GM12801 (cell line): ENCODE results near the gene PPP1R27.

ENCODE experiments used
- TF ChIP-seq, protein P1 (sequence below): IDR thresholded peaks from one replicate; pipeline ENCODE4 v1.5.1; 2011; ENCODE audit warnings: control low read depth; ENCODE audit not compliant: insufficient read length; ENCODE audit errors: extremely low read depth

The PPP1R27 gene

DNA sequence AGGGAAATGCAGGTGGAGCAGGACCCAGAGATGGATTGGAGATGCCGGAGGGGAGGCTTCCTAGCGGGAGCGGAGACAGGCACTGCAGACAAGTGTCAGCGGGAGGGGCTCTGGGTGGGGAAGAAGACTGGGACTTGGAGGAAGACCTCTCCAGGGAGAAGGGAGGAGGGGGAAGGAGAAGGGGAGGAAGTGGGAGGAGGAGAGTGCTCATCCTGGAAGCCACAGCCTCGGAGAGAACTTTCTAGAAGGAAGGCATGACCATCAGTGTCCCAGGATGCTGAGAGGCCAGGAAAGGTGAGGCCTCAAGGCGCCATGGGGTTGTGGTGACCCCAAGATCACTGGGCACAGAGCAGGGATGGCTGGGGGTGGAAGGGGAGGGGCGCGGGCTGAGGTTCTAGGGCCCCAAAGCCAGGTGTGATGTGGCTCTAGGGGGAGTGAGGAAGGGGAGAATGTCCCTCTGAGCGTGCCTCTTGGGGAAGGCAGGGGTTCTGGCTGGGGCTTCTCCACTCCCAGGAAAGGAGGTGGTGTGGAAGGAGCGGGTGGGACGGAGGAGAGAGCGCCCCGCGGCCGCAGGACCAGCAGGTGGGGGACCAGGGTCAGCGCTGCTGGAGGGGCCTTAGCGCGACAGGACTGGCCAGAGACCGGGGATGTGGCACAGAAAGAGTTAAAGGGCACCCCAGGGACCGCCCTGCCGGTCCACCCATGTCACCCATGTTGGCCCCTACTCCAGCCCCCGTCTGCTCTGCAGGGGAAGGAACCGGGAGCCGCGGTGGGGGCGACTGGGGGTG lies 31.8 kb downstream of the PPP1R27 start:
- TF ChIP-seq, protein P1, sequence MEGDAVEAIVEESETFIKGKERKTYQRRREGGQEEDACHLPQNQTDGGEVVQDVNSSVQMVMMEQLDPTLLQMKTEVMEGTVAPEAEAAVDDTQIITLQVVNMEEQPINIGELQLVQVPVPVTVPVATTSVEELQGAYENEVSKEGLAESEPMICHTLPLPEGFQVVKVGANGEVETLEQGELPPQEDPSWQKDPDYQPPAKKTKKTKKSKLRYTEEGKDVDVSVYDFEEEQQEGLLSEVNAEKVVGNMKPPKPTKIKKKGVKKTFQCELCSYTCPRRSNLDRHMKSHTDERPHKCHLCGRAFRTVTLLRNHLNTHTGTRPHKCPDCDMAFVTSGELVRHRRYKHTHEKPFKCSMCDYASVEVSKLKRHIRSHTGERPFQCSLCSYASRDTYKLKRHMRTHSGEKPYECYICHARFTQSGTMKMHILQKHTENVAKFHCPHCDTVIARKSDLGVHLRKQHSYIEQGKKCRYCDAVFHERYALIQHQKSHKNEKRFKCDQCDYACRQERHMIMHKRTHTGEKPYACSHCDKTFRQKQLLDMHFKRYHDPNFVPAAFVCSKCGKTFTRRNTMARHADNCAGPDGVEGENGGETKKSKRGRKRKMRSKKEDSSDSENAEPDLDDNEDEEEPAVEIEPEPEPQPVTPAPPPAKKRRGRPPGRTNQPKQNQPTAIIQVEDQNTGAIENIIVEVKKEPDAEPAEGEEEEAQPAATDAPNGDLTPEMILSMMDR = no peak

DNA sequence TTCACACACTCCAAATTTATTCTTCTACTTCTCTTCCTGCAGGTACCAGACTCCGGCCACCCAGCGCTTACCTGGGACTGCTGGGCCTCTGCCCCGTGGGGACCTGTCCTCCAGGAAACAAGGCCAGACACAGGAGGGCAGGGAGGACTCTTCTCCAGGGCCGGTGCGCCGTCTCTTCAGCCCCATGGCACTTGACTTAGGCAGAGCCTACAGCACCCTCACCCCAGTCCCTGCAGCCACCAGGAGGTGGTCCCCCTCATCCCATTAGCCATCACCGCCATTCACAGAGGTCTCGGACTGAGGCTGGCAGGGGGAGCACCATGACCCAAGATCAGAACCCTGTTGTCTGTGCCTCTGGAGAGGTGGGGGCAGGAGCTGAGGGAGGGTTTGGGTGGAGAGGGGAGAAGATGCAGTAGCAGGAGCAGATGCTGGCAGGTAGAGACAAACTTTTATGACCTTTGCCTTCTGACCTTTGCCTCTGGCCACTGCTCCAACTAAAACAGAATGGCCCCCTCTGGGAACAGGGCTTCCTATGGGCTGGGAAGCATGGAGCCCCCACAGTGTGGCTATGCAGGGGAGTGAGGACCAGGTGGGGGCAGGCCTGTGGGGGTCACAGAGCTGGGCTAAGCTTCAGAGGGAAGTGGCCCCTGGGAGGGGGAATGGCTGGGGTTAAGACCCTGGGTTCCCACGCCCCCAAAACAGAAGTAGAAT lies 32.6 kb downstream of the PPP1R27 start:
- TF ChIP-seq, protein P1 = no peak

DNA sequence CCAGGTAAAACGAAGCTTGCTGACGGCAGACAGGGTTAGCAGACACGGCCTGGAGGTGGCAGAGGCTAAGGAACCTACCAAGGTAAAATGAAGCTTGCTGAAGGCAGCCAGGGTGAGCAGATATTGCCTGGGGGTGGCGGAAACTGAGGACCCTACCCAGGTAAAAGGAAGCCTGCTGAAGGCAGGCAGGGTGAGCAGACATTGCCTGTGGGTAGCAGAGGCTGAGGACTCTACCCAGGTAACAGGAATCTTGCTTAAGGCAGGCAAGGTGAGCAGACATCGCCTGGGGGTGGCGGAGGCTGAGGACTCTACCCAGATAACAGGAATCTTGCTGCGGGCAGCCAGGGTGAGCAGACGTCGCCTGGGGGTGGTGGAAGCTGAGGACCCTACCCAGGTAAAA lies 33.5 kb downstream of the PPP1R27 start:
- TF ChIP-seq, protein P1 = no peak

DNA sequence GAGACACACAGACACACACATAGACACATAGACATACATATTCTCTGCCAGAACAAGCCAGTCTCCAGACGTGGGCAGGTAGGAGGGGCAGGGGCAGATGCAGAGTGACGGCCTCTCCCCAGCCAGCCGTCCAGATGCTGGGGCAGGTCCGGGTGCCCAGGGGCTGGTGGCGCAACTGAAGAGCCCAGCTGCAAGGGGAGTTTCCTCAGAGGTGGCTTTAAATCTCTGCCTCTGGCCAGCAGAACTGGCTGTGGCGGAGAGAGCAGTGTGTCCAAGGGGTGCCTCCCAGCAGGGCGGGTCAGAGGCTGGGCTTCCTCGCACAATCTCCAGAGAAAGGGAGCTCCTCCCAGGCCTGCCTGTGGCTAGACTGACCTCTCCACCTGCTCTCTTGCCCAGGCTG lies 40.3 kb downstream of the PPP1R27 start:
- TF ChIP-seq, protein P1 = no peak

DNA sequence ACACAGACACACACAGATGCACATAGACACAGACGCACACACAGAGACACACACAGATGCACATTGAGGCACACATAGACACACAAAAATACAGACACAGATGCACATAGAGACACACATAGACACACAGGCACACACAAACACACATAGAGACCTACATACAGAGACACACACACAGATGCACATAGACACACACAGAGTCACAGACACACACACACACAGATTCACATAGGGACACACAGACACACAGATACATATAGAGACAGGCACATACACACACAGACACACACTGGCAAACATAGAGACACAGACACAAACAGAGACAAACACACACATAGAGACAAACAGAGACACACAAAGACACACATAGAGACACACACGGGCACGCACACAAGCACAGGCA lies 40.8 kb downstream of the PPP1R27 start:
- TF ChIP-seq, protein P1 = no peak

DNA sequence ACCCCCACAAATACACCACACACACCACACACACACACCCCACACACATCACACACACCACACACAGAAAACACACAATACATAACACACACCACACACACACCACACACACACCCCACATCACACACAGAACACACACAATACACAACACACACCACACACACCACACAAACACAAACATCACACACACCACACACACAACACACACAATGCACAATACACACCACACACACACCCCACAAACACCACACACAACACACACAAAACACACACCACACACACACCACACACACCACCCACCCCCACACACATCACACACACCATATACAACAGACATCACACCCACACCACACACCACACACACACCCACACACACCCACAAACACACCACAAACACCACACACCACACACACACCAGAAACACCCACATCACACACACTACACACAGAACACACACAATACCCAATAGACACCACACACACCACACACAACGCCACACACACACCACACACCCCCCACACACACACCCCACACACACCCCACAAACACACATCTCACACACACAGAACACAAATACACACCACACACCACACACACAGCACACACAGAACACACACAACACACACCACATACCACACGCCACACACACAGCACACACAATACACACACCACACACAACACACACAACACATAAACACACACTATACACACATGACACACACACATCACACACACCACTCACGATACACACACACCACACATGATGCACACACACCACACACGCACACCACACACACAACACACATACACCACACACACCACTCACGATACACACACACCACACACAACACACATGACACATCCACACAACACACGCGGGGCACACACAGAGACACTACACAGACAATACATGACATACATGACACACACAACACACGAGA lies 41.9 kb downstream of the PPP1R27 start:
- TF ChIP-seq, protein P1 = no peak
